Measurements from ENCODE around the gene PPARA.

- TF ChIP-seq CTCF (IDR thresholded peaks at IDR 0.05), result no peak
- TF ChIP-seq ZFX (IDR thresholded peaks at IDR 0.05; ENCODE audit: borderline replicate concordance), result no peak
Observed at GRCh38 chr22:46286941-46287872, 136.9 kb downstream of the PPARA start.
